HEK293 (cell line): ENCODE measurements around the gene COL8A1.

Experiments used
- SP7 ChIP-seq: fragments of 450-650 bp; formaldehyde crosslinking; IDR thresholded peaks from 2 replicates; pipeline ENCODE4 v1.5.1; 2016; ENCODE audit warnings: missing biosample characterization, missing genetic modification characterization
- ZNF202 ChIP-seq: fragments of 450-650 bp; formaldehyde crosslinking; IDR thresholded peaks from 2 replicates; pipeline ENCODE4 v1.5.1; 2016; ENCODE audit warnings: missing biosample characterization, missing genetic modification characterization, borderline replicate concordance
- ZNF510 ChIP-seq: fragments of 450-650 bp; formaldehyde crosslinking; IDR thresholded peaks from 2 replicates; pipeline ENCODE4 v1.5.1; 2018; ENCODE audit warnings: mild to moderate bottlenecking, missing genetic modification characterization, missing biosample characterization; ENCODE audit not compliant: insufficient replicate concordance
- TF ChIP-seq, protein P1 (sequence below): fragments of 450-650 bp; formaldehyde crosslinking; IDR thresholded peaks from 2 replicates; pipeline ENCODE4 v1.5.1; 2016; ENCODE audit warnings: missing biosample characterization, missing genetic modification characterization

GRCh38 chr3:99730870-99731269 is 92.5 kb downstream of the COL8A1 start:
- TF ChIP-seq, protein P1, sequence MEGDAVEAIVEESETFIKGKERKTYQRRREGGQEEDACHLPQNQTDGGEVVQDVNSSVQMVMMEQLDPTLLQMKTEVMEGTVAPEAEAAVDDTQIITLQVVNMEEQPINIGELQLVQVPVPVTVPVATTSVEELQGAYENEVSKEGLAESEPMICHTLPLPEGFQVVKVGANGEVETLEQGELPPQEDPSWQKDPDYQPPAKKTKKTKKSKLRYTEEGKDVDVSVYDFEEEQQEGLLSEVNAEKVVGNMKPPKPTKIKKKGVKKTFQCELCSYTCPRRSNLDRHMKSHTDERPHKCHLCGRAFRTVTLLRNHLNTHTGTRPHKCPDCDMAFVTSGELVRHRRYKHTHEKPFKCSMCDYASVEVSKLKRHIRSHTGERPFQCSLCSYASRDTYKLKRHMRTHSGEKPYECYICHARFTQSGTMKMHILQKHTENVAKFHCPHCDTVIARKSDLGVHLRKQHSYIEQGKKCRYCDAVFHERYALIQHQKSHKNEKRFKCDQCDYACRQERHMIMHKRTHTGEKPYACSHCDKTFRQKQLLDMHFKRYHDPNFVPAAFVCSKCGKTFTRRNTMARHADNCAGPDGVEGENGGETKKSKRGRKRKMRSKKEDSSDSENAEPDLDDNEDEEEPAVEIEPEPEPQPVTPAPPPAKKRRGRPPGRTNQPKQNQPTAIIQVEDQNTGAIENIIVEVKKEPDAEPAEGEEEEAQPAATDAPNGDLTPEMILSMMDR (tag by site-specific recombination) = no peak
- TF ChIP-seq SP7 (no peak), ZNF510 (tag by site-specific recombination) (no peak), ZNF202 (tag by site-specific recombination) (no peak)
